Loucy (cell line): ENCODE data around the gene DNAH1.

Source experiments
- CTCF ChIP-seq: fragments of 200-600 bp; sonication (generic); conservative IDR thresholded peaks from 2 replicates; pipeline ENCODE4 v1.5.1; 2014; ENCODE audit warnings: mild to moderate bottlenecking, antibody characterized with exemption, low read length
- EZH2phosphoT487 ChIP-seq: fragments of 200-600 bp; IDR thresholded peaks from 2 replicates; pipeline ENCODE4 v1.6.1; 2018; ENCODE audit warnings: antibody characterized with exemption, mild to moderate bottlenecking, moderate library complexity, borderline replicate concordance

GRCh38 chr3:52429779-52430415 lies 113.8 kb downstream of the DNAH1 start:
- TF ChIP-seq CTCF (no peak), EZH2phosphoT487 (no peak)
